PC-9 (cell line): Measurements from ENCODE around the gene RNF180.
"Not testable (repeated sequence)": the region's sequence is repeated elsewhere in the genome, so short reads cannot be mapped to it uniquely, and the experiment has no call there.

Source experiments
- EZH2 ChIP-seq: fragments of 200-600 bp; sonication (generic); IDR thresholded peaks from 2 replicates; pipeline ENCODE4 v1.8.0; 2017; ENCODE audit warnings: antibody characterized with exemption, low read depth
- TF ChIP-seq, protein P1 (sequence below): fragments of 200-600 bp; sonication (generic); conservative IDR thresholded peaks from 2 replicates; pipeline ENCODE4 v1.6.1; 2017; ENCODE audit warnings: mixed run types, antibody characterized with exemption, mild to moderate bottlenecking, moderate library complexity

DNA sequence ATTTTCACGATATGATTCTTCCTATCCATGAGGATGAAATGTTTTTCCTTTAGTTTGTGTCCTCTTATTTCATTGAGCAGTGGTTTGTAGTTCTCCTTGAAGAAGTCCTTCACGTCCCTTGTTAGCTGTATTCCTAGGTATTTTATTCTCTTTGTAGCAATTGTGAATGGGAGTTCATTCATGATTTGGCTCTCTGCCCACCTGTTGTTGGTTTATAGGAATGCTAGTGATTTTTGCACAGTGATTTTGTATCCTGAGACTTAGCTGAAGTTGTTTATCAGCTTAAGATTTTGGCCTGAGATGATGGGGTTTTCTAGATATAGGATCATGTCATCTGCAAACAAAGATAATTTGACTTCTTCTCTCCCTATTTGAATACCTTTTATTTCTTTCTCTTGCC is 122.9 kb downstream of the RNF180 start:
- TF ChIP-seq, protein P1, sequence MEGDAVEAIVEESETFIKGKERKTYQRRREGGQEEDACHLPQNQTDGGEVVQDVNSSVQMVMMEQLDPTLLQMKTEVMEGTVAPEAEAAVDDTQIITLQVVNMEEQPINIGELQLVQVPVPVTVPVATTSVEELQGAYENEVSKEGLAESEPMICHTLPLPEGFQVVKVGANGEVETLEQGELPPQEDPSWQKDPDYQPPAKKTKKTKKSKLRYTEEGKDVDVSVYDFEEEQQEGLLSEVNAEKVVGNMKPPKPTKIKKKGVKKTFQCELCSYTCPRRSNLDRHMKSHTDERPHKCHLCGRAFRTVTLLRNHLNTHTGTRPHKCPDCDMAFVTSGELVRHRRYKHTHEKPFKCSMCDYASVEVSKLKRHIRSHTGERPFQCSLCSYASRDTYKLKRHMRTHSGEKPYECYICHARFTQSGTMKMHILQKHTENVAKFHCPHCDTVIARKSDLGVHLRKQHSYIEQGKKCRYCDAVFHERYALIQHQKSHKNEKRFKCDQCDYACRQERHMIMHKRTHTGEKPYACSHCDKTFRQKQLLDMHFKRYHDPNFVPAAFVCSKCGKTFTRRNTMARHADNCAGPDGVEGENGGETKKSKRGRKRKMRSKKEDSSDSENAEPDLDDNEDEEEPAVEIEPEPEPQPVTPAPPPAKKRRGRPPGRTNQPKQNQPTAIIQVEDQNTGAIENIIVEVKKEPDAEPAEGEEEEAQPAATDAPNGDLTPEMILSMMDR = not testable (repeated sequence)
- TF ChIP-seq EZH2 = not testable (repeated sequence)
